HepG2 (cell line): ENCODE measurements around the gene PRSS36. TPM values are rescaled to one million over a fixed set of nuclear protein-coding genes. Genes with fewer than 3 reads are reported as not detected.
A peak's percentile ranks its signal among the peaks of the same experiment; 100 is the strongest.

ENCODE experiments used
- CC2D1A ChIP-seq: sonication (generic); formaldehyde crosslinking; IDR thresholded peaks from 2 replicates; pipeline ENCODE4 v1.8.1; 2023; ENCODE audit warnings: mild to moderate bottlenecking, missing genetic modification reagents
- FLYWCH1 ChIP-seq: sonication (generic); formaldehyde crosslinking; IDR thresholded peaks from 2 replicates; pipeline ENCODE4 v1.8.1; 2023; ENCODE audit warnings: mild to moderate bottlenecking, missing genetic modification reagents
- FOSL1 ChIP-seq: sonication (generic); formaldehyde crosslinking; IDR thresholded peaks from 2 replicates; pipeline ENCODE4 v1.9.0; 2021; ENCODE audit warnings: missing genetic modification reagents, borderline replicate concordance
- MED8 ChIP-seq: sonication (generic); formaldehyde crosslinking; IDR thresholded peaks from 2 replicates; pipeline ENCODE4 v1.8.1; 2023; ENCODE audit warnings: mild to moderate bottlenecking, missing genetic modification reagents; ENCODE audit not compliant: insufficient replicate concordance
- MTF2 ChIP-seq: sonication (generic); formaldehyde crosslinking; IDR thresholded peaks from 2 replicates; pipeline ENCODE4 v1.5.0; 2020; ENCODE audit warnings: missing genetic modification reagents, borderline replicate concordance
- PAWR ChIP-seq: sonication (generic); formaldehyde crosslinking; IDR thresholded peaks from 2 replicates; pipeline ENCODE4 v1.4.0; 2020; ENCODE audit warnings: missing genetic modification reagents, mild to moderate bottlenecking, borderline replicate concordance
- REXO4 ChIP-seq: sonication (generic); formaldehyde crosslinking; IDR thresholded peaks from 2 replicates; pipeline ENCODE4 v1.8.0; 2022; ENCODE audit warnings: missing genetic modification reagents, mild to moderate bottlenecking, borderline replicate concordance
- ZC3H13 ChIP-seq: sonication (generic); formaldehyde crosslinking; IDR thresholded peaks from 2 replicates; pipeline ENCODE4 v1.8.1; 2023; ENCODE audit warnings: mild to moderate bottlenecking, missing genetic modification reagents, moderate library complexity
- ZNF558 ChIP-seq: sonication (generic); formaldehyde crosslinking; IDR thresholded peaks from 2 replicates; pipeline ENCODE4 v1.9.0; 2022; ENCODE audit warnings: mild to moderate bottlenecking, missing genetic modification reagents, borderline replicate concordance
- ZNF670 ChIP-seq: sonication (generic); formaldehyde crosslinking; IDR thresholded peaks from 2 replicates; pipeline ENCODE4 v1.8.0; 2022; ENCODE audit warnings: mild to moderate bottlenecking, missing genetic modification reagents, borderline replicate concordance
- polyA plus RNA-seq, 8 experiments: library from polyadenylated mRNA; depleted of rRNA in 3 of 8; stranded (reverse) in 7 of 8; unstranded in 1 of 8; fragments of >200 nt; fragmentation: Illumina TruSeq in 4 of 8; extraction: Trizol in 4 of 8; gene quantifications; 2 replicates each; pipeline versions ENCODE4 v1.2.1 to v1.2.3, GENCODE V29; 2011 to 2016; ENCODE audit warnings: low read depth in 4 of 8, missing spikeins in 1 of 8, mixed read lengths in 1 of 8; ENCODE audit not compliant: insufficient read depth in 1 of 8
- total RNA-seq, 5 experiments: library from RNA; depleted of rRNA; stranded (reverse); fragments of >200 nt; fragmentation: Illumina TruSeq; extraction: Trizol; gene quantifications; 2 replicates each; pipeline ENCODE4 v1.2.3, GENCODE V29; 2016; ENCODE audit warnings: low read depth in 1 of 5
- TF ChIP-seq, protein P1 (sequence below): sonication (generic); formaldehyde crosslinking; IDR thresholded peaks from 2 replicates; pipeline ENCODE4 v1.5.0; 2020; ENCODE audit warnings: missing genetic modification reagents
- TF ChIP-seq, protein P2 (sequence below): sonication (generic); formaldehyde crosslinking; IDR thresholded peaks from 2 replicates; pipeline ENCODE4 v1.5.0; 2020; ENCODE audit warnings: mild to moderate bottlenecking, missing genetic modification reagents, borderline replicate concordance
- TF ChIP-seq, protein P3 (sequence below): sonication (generic); formaldehyde crosslinking; IDR thresholded peaks from 2 replicates; pipeline ENCODE4 v1.4.0; 2020; ENCODE audit warnings: missing genetic modification reagents, borderline replicate concordance

PRSS36 gene
- total and polyA plus RNA-seq, 2 of the 13 experiments (the other 11 are each of a cell fraction or from before 2014, with no cell fraction given) = 1.5 to 2.1 TPM

DNA sequence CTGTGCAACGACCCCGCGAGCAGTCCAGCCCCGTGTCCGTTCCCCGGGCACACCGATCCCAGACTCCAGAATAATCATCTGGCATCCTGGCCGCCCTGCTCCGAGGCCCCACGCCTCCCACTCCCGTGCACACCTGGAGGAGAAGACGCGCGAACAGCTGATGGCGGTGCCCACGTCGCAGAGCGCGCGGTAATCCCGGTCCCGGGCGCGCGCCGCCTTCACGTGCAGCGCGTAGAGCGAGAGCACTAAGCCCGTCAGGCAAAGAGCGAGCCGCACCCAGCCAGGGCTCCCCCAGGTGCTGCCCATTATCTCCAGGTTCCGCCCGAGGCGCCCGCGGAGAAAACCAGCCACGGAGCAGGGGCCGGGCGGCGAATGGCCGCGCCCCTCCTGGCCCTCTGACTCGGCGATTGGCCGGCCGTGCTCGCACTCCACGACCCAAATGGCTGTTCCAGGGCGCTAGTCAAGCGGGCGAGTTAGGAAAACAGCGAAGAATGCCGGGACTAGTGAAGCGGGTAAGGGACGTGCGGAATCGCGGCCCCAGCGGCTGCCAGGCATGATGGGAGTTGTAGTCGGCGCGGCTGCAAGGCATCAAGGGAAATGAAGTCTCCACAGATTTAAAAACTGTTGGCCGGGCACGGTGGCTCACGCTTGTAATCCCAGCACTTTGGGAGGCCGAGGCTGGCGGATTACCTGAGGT lies 55.3 kb downstream of the PRSS36 start, which contains the start of gene VKORC1 (continued):
- no peak for TF ChIP-seq REXO4 (CRISPR knock-in tag)
- TF ChIP-seq FLYWCH1 (CRISPR knock-in tag) = no peak
- peak; percentile 93 for TF ChIP-seq ZC3H13 (CRISPR knock-in tag)
- TF ChIP-seq, protein P1, sequence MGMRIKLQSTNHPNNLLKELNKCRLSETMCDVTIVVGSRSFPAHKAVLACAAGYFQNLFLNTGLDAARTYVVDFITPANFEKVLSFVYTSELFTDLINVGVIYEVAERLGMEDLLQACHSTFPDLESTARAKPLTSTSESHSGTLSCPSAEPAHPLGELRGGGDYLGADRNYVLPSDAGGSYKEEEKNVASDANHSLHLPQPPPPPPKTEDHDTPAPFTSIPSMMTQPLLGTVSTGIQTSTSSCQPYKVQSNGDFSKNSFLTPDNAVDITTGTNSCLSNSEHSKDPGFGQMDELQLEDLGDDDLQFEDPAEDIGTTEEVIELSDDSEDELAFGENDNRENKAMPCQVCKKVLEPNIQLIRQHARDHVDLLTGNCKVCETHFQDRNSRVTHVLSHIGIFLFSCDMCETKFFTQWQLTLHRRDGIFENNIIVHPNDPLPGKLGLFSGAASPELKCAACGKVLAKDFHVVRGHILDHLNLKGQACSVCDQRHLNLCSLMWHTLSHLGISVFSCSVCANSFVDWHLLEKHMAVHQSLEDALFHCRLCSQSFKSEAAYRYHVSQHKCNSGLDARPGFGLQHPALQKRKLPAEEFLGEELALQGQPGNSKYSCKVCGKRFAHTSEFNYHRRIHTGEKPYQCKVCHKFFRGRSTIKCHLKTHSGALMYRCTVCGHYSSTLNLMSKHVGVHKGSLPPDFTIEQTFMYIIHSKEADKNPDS = no peak
- no peak for TF ChIP-seq CC2D1A (CRISPR knock-in tag)
- peak; percentile 75; the same call in 1 of the 2 replicates for TF ChIP-seq ZNF558
- no peak for TF ChIP-seq MTF2 (CRISPR knock-in tag)
- no peak for TF ChIP-seq FOSL1
- peak; percentile 75 for TF ChIP-seq MED8 (CRISPR knock-in tag)
- TF ChIP-seq, protein P2, sequence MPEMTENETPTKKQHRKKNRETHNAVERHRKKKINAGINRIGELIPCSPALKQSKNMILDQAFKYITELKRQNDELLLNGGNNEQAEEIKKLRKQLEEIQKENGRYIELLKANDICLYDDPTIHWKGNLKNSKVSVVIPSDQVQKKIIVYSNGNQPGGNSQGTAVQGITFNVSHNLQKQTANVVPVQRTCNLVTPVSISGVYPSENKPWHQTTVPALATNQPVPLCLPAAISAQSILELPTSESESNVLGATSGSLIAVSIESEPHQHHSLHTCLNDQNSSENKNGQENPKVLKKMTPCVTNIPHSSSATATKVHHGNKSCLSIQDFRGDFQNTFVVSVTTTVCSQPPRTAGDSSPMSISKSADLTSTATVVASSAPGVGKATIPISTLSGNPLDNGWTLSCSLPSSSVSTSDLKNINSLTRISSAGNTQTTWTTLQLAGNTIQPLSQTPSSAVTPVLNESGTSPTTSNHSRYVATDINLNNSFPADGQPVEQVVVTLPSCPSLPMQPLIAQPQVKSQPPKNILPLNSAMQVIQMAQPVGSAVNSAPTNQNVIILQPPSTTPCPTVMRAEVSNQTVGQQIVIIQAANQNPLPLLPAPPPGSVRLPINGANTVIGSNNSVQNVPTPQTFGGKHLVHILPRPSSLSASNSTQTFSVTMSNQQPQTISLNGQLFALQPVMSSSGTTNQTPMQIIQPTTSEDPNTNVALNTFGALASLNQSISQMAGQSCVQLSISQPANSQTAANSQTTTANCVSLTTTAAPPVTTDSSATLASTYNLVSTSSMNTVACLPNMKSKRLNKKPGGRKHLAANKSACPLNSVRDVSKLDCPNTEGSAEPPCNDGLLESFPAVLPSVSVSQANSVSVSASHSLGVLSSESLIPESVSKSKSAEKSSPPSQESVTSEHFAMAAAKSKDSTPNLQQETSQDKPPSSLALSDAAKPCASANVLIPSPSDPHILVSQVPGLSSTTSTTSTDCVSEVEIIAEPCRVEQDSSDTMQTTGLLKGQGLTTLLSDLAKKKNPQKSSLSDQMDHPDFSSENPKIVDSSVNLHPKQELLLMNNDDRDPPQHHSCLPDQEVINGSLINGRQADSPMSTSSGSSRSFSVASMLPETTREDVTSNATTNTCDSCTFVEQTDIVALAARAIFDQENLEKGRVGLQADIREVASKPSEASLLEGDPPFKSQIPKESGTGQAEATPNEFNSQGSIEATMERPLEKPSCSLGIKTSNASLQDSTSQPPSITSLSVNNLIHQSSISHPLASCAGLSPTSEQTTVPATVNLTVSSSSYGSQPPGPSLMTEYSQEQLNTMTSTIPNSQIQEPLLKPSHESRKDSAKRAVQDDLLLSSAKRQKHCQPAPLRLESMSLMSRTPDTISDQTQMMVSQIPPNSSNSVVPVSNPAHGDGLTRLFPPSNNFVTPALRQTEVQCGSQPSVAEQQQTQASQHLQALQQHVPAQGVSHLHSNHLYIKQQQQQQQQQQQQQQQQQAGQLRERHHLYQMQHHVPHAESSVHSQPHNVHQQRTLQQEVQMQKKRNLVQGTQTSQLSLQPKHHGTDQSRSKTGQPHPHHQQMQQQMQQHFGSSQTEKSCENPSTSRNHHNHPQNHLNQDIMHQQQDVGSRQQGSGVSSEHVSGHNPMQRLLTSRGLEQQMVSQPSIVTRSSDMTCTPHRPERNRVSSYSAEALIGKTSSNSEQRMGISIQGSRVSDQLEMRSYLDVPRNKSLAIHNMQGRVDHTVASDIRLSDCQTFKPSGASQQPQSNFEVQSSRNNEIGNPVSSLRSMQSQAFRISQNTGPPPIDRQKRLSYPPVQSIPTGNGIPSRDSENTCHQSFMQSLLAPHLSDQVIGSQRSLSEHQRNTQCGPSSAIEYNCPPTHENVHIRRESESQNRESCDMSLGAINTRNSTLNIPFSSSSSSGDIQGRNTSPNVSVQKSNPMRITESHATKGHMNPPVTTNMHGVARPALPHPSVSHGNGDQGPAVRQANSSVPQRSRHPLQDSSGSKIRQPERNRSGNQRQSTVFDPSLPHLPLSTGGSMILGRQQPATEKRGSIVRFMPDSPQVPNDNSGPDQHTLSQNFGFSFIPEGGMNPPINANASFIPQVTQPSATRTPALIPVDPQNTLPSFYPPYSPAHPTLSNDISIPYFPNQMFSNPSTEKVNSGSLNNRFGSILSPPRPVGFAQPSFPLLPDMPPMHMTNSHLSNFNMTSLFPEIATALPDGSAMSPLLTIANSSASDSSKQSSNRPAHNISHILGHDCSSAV = no peak
- TF ChIP-seq, protein P3, sequence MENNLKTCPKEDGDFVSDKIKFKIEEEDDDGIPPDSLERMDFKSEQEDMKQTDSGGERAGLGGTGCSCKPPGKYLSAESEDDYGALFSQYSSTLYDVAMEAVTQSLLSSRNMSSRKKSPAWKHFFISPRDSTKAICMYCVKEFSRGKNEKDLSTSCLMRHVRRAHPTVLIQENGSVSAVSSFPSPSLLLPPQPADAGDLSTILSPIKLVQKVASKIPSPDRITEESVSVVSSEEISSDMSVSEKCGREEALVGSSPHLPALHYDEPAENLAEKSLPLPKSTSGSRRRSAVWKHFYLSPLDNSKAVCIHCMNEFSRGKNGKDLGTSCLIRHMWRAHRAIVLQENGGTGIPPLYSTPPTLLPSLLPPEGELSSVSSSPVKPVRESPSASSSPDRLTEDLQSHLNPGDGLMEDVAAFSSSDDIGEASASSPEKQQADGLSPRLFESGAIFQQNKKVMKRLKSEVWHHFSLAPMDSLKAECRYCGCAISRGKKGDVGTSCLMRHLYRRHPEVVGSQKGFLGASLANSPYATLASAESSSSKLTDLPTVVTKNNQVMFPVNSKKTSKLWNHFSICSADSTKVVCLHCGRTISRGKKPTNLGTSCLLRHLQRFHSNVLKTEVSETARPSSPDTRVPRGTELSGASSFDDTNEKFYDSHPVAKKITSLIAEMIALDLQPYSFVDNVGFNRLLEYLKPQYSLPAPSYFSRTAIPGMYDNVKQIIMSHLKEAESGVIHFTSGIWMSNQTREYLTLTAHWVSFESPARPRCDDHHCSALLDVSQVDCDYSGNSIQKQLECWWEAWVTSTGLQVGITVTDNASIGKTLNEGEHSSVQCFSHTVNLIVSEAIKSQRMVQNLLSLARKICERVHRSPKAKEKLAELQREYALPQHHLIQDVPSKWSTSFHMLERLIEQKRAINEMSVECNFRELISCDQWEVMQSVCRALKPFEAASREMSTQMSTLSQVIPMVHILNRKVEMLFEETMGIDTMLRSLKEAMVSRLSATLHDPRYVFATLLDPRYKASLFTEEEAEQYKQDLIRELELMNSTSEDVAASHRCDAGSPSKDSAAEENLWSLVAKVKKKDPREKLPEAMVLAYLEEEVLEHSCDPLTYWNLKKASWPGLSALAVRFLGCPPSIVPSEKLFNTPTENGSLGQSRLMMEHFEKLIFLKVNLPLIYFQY (CRISPR knock-in tag) = peak; percentile 84
- TF ChIP-seq ZNF670 (CRISPR knock-in tag) = 0 out of 2 replicates have a peak, but pooled peaks have one; percentile 34
- no peak for TF ChIP-seq PAWR (CRISPR knock-in tag)
